ENCODE measurements around the gene BCKDK.
"Not testable (repeated sequence)": the region's sequence is repeated elsewhere in the genome, so short reads cannot be mapped to it uniquely, and the experiment has no call there.

The BCKDK gene

GRCh38 chr16:31133046-31133501, 24.9 kb downstream of the BCKDK start:
- Histone ChIP-seq H3K4me1 (peaks cover 47% of the 10 kb centered on the region), H3K9ac (no peak overlapping the region)

GRCh38 chr16:31134091-31134571, 25.9 kb downstream of the BCKDK start:
- no peaks in the 10 kb centered on the region for H3K27me3 ChIP-seq
- no peak overlapping the region for H3K4me3 ChIP-seq
- TF ChIP-seq Cebpa-rat (IDR thresholded peaks at IDR 0.05): no peak
- H3K9ac ChIP-seq: no peak overlapping the region
- H3K4me2 ChIP-seq: peak overlapping the region; percentile 51
- H3K27ac ChIP-seq: peak overlapping the region; percentile 44; the same call in 1 of the 2 replicates
- peaks cover 36% of the 10 kb centered on the region for H3K4me1 ChIP-seq
- no peaks in the 10 kb centered on the region for H3K9me3 ChIP-seq
- no peaks in the 10 kb centered on the region for H4K20me1 ChIP-seq
- H3K36me3 ChIP-seq: peaks cover 40% of the 10 kb centered on the region

More at GRCh38 chr16:31133046-31133501, 24.9 kb downstream of the BCKDK start:
- Histone ChIP-seq H3K4me3 (no peak overlapping the region), H3K27me3 (no peaks in the 10 kb centered on the region), H3K9me3 (no peaks in the 10 kb centered on the region), H3K4me2 (no peak overlapping the region; the same call in 1 of the 2 replicates), H3K36me3 (peaks cover 41% of the 10 kb centered on the region), H3K27ac (no peak overlapping the region), H4K20me1 (no peaks in the 10 kb centered on the region)
- TF ChIP-seq Cebpa-rat (IDR thresholded peaks at IDR 0.05): no peak

GRCh38 chr16:31134625-31135534, 26.7 kb downstream of the BCKDK start:
- Histone ChIP-seq H3K4me2 (peak overlapping the region; percentile 51), H3K4me1 (peaks cover 33% of the 10 kb centered on the region), H3K9ac (no peak overlapping the region), H3K27ac (peak overlapping the region; percentile 44; the same call in 1 of the 2 replicates), H3K36me3 (peaks cover 35% of the 10 kb centered on the region), H3K4me3 (no peak overlapping the region), H4K20me1 (no peaks in the 10 kb centered on the region), H3K27me3 (no peaks in the 10 kb centered on the region), H3K9me3 (no peaks in the 10 kb centered on the region)
- TF ChIP-seq Cebpa-rat (IDR thresholded peaks at IDR 0.05): no peak

GRCh38 chr16:31135535-31136286, 27.5 kb downstream of the BCKDK start, which contains the start of gene PRSS8:
PRSS8 (minus strand) TSS chr16:31135727; CDS start chr16:31135498, 229 bp downstream.
- no peaks in the 10 kb centered on the region for H3K27me3 ChIP-seq
- H3K4me3 ChIP-seq: no peak within 1 kb of the TSS
- H3K9ac ChIP-seq: no peak within 1 kb of the TSS
- H3K27ac ChIP-seq: 0 out of 2 replicates have a peak within 1 kb of the TSS, but pooled peaks have one; percentile 44
- H3K36me3 ChIP-seq: peaks cover 27% of the 10 kb centered on the region
- no peak for TF ChIP-seq Cebpa-rat (IDR thresholded peaks at IDR 0.05)
- H3K4me1 ChIP-seq: peaks cover 36% of the 10 kb centered on the region
- no peaks in the 10 kb centered on the region for H3K9me3 ChIP-seq
- peak within 1 kb of the TSS; percentile 51 for H3K4me2 ChIP-seq
- no peaks in the 10 kb centered on the region for H4K20me1 ChIP-seq

- Histone ChIP-seq H3K9me3 (no peaks in the 10 kb centered on the region), H3K27ac (no peak overlapping the region), H3K4me3 (no peak overlapping the region), H3K4me1 (peaks cover 42% of the 10 kb centered on the region), H3K27me3 (no peaks in the 10 kb centered on the region), H3K36me3 (peaks cover 22% of the 10 kb centered on the region), H4K20me1 (no peaks in the 10 kb centered on the region), H3K4me2 (no peak overlapping the region), H3K9ac (no peak overlapping the region)
- no peak for TF ChIP-seq Cebpa-rat (IDR thresholded peaks at IDR 0.05)
Observed at GRCh38 chr16:31136287-31136662, 28.1 kb downstream of the BCKDK start.

- not testable (repeated sequence) for H3K4me2 ChIP-seq, H4K20me1 ChIP-seq, H3K9me3 ChIP-seq, H3K4me3 ChIP-seq, H3K27me3 ChIP-seq, H3K27ac ChIP-seq, H3K9ac ChIP-seq
- Histone ChIP-seq H3K4me1 (peaks cover 49% of the 10 kb centered on the region), H3K36me3 (peaks cover 15% of the 10 kb centered on the region)
Observed at GRCh38 chr16:31136822-31137499, 28.8 kb downstream of the BCKDK start.

- Histone ChIP-seq H3K4me3 (no peak overlapping the region), H3K27me3 (no peaks in the 10 kb centered on the region), H3K27ac (0 out of 2 replicates have a peak overlapping the region, but pooled peaks have one; percentile 22), H3K4me1 (peaks cover 50% of the 10 kb centered on the region), H3K9ac (no peak overlapping the region), H4K20me1 (no peaks in the 10 kb centered on the region), H3K36me3 (no peaks in the 10 kb centered on the region), H3K9me3 (no peaks in the 10 kb centered on the region), H3K4me2 (no peak overlapping the region)
- TF ChIP-seq Cebpa-rat (IDR thresholded peaks at IDR 0.05): no peak
Observed at GRCh38 chr16:31138621-31139578, 30.7 kb downstream of the BCKDK start.

GRCh38 chr16:31141071-31141469, 32.9 kb downstream of the BCKDK start:
- Histone ChIP-seq H3K9ac (peak overlapping the region; percentile 76; the same call in 1 of the 2 replicates), H3K4me2 (peak overlapping the region; percentile 89), H3K4me1 (peaks cover 38% of the 10 kb centered on the region), H3K27ac (peak overlapping the region; percentile 76)
- not testable (repeated sequence) for H4K20me1 ChIP-seq, H3K36me3 ChIP-seq, H3K4me3 ChIP-seq, H3K27me3 ChIP-seq, H3K9me3 ChIP-seq

Measured in BLaER1 (cell line).